Testis (tissue), 2 donors: ENCODE results near the gene REPIN1.

Experiments
- POLR2A ChIP-seq: fragments of 450-650 bp; IDR thresholded peaks from one replicate; pipeline ENCODE4 v1.6.1; 2017; ENCODE audit warnings: antibody characterized with exemption, mild to moderate bottlenecking, moderate library complexity
- TF ChIP-seq, protein P1 (sequence below), 3 experiments: fragments of 450-650 bp in 2 of 3; fragments of 200-600 bp in 1 of 3; sonication (generic) in 1 of 3; IDR thresholded peaks; one replicate each; pipeline ENCODE4 v1.5.1; 2016 to 2019; ENCODE audit warnings: antibody characterized with exemption in 3 of 3, mild to moderate bottlenecking in 2 of 3, moderate library complexity in 1 of 3

GRCh38 chr7:150344299-150344698 is 24.3 kb upstream of the REPIN1 start:
- TF ChIP-seq, protein P1, sequence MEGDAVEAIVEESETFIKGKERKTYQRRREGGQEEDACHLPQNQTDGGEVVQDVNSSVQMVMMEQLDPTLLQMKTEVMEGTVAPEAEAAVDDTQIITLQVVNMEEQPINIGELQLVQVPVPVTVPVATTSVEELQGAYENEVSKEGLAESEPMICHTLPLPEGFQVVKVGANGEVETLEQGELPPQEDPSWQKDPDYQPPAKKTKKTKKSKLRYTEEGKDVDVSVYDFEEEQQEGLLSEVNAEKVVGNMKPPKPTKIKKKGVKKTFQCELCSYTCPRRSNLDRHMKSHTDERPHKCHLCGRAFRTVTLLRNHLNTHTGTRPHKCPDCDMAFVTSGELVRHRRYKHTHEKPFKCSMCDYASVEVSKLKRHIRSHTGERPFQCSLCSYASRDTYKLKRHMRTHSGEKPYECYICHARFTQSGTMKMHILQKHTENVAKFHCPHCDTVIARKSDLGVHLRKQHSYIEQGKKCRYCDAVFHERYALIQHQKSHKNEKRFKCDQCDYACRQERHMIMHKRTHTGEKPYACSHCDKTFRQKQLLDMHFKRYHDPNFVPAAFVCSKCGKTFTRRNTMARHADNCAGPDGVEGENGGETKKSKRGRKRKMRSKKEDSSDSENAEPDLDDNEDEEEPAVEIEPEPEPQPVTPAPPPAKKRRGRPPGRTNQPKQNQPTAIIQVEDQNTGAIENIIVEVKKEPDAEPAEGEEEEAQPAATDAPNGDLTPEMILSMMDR (IDR thresholded peaks at IDR 0.05), result no peak
- no peak for TF ChIP-seq POLR2A
